HG03025 (cell line): ENCODE measurements around the gene GPT2.
"Not testable (repeated sequence)": the region's sequence is repeated elsewhere in the genome, so short reads cannot be mapped to it uniquely, and the experiment has no call there.

Source experiments
- ATAC-seq: cut with Tn5 transposase; IDR thresholded peaks from one replicate; pipeline ENCODE4 v1.9.1; 2021; ENCODE audit warnings: mild to moderate bottlenecking, moderate library complexity; ENCODE audit not compliant: unreplicated experiment, low FRiP score

Gene GPT2

DNA sequence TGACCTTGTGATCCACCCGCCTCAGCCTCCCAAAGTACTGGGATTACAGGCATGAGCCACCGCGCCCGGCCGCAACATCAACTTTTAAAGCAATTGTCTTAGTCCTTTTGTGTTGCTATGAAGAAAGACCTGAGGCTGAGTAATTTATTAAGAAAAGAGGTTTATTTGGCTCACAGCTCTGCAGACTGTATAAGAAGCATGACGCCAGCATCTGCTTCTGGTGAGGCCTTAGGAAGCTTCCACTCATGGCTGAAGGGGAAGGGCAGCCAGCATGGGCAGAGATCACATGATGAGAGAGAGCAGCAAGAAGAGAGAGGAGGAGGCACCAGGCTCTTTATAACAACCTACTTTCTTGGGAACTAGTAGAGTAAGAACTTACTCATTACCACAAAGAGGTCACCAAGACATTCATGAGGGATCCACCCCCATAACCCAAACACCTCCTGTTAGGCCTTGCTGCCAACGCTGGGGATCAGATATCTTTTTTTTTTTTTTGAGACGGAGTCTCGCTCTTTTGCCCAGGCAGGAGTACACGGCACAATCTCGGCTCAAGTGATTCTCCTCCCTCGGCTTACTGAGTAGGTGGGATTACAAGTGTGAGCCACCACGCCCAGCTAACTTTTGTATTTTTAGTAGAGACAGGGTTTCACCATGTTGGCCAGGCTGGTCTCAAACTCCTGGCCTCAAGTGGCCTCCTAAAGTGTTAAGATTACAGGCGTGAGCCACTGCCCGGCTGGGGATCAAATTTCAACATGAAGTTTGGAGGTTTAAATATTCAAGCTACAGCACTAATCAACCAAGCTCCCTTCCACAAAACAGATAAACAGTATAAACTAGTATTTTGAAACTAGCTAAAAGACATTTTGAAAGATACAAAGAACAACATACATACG lies 21.4 kb upstream of the GPT2 start:
- no peak for ATAC-seq

- no peak for ATAC-seq
Measured at GRCh38 chr16:46866286-46866685, 17.9 kb upstream of the GPT2 start.

- not testable (repeated sequence) for ATAC-seq
Measured at GRCh38 chr16:46867486-46867885, 16.7 kb upstream of the GPT2 start.

DNA sequence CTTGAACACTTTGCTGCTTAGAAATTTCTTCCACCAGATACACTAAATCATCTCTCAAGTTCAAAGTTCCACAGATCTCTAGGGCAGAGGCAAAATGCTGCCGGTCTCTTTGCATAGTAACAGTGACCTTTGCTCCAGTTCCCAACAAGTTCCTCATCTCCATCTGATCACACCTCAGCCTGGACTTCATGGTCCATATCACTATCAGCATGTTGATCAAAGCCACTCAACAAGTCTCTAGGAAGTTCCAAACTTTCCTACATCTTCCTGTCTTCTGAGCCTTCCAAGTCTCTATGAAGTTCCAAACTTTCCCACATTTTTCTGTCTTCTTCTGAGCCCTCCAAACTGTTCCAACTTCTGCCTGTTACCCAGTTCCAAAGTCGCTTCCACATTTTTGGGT lies 15.3 kb upstream of the GPT2 start:
- not testable (repeated sequence) for ATAC-seq

DNA sequence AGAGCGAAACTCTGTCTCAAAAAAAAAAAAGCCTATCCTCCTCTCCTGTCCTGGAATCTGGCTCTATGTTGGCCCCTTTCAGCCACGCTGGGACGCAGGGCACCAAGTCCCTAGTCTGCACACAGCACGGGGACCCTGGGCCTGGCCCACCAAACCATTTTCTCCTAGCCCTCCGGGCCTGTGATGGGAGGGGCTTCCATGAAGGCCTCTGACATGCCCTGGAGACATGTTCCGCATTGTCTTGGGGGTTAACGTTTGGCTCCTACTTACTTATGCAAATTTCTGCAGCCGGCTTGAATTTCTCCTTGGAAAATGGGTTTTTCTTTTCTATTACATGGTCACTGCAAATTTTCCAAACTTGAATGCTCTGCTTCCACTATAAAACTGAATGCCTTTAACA lies 12.6 kb upstream of the GPT2 start:
- ATAC-seq: no peak

DNA sequence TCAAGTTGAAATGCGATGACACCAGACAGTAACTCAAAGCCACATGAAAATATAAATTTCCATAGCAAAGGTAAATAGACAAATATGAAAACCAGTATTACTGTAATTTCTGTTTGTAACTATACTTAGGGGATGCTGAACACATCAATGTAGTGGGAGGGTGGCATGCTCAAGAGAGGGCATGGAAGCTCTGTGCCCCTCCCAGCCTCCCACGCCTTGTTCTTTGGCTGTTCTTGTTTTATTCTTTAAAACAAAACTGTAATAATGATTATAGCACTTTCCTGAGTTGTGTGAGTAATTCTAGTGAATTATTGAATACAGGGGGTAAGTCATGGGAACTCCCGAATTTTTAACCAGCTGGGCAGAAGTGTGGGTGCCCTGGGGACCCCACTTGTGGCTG lies 11.0 kb upstream of the GPT2 start:
- ATAC-seq: no peak

DNA sequence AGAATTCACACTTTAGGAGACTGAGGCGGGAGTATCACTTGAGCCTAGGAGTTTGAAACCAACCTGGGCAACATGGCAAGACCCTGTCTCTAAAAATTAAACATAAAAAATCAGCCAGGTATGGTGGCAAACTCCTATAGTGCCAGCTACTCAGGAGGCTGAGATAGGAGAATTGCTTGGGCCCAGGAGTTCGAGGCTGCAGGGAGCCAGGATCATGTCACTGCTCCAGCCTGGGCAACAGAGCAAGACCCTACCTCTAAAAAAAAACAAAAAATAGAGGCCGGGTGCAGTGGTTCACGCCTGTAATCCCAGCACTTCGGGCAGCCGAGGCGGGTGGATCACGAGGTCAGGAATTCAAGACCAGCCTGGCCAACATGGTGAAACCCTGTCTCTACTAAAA lies 8.9 kb upstream of the GPT2 start:
- no peak for ATAC-seq

- no peak for ATAC-seq
Measured at GRCh38 chr16:46882304-46882939, 1.7 kb upstream of the GPT2 start.

DNA sequence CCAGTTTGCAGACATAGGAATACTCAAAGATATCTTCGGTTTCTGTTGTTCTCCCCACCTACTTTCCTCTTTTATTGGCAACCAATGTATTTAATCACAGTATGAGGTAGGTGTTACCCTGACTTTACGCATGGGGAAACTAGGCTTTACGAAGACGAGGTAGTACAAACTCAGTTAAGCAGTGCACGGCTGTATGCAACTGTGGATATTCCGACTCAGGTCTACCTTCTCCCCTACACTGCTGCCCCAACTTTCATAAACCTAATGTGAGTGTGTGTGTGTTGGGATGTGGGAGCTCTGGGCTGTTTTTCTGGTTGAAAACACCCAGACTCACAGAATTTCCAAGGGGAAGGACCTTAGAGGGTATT lies 1.2 kb upstream of the GPT2 start:
- no peak for ATAC-seq

GRCh38 chr16:46883353-46883689 lies 841 bp upstream of the GPT2 start:
- no peak for ATAC-seq

- ATAC-seq: peak; percentile 6
Measured at GRCh38 chr16:46884513-46885293, 541 bp downstream of the GPT2 start.

DNA sequence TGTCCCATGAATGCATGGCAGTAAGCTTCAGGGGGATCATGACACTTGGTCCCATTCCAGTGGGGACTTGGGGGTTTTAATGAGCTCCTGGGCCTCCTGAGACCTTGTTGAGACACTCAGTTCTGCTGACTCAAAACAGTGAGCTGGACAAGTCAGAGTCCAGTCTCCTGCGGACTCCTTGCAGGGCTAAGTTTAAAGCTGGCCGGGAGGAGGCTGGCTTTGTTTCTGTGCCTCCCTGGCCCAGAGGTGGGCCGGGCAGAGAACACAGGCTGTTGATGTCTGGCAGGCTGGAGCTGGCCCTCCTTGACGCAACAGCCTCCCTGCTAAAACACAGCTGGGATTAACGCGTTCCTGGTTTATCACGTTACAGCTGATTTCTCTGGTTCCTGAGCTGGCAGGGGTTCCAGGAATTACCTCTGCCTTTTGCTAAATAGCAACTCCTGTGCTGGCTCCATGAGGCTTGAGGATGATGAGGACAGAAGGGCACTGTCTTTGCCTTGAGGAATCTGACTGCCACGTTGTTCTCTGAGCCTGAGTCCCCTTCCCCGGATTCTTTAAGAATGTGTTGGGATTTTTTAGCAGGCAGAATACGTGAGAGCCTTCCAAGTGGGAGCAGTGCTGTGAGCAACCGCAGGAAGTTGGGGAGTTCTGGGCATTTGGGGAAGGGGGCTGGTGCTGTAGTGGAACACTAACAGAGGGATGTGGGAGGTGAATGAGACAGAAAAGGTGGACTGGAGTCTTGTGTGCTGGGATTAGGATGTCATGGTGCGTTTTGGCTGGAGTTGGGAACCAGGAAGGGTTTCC lies 2.0 kb downstream of the GPT2 start:
- no peak for ATAC-seq

GRCh38 chr16:46886764-46887523 lies 2.8 kb downstream of the GPT2 start:
- ATAC-seq: no peak

DNA sequence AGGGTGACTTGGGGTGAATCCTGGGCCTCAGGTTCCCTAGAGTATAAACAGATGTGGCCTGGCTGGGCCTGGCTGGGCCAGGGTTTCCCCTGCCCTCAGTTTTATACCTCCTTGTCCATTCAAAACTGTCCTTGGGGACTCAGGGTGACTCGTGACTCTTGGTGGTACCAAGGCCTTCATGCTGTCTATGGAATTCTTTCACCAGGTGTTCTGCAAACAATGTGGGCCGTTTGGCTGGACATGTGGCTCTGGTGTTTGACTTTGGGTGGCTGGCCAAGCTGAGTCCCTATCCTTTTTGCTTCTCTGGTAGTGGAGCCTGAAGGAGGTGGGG lies 3.3 kb downstream of the GPT2 start:
- no peak for ATAC-seq

GRCh38 chr16:46889245-46889941 lies 5.2 kb downstream of the GPT2 start:
- no peak for ATAC-seq

DNA sequence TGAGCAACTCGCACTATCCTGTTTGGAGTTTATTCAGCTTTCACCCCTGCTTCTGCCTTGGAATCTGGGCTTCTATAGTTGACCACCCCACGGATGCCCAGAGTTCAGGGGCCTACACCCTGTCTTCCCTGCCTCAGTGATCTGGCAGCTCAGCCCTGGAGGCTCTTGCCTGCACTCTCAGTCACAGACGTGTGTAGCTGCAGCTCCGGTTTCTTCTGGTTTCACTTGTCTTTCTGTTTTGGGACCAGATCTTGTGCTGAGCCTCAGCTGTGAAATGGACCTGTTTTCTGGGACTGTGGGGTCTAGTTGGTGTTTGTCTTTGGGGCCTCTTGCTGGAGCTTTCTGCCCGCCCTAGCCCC lies 5.8 kb downstream of the GPT2 start:
- ATAC-seq: peak; percentile 68

DNA sequence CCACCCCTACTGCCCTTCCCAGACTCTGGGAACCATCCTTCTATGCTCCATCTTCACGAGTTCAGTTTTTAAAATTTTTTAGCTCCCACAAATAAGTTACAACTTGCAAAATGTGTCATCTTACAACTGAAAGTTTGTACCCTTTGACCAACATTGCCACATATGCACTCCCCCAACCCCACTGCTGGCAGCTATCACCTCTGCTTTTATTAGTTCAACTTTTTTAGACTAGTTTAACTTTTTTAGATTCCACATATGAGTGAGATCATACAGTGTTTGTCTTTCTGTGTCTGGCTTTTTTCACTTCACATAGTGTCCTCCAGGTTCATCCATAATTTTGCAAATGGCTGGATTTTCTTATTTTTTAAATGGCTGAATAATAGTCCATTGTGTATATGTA lies 7.7 kb downstream of the GPT2 start:
- ATAC-seq: no peak

GRCh38 chr16:46894036-46894672 lies 10.0 kb downstream of the GPT2 start:
- no peak for ATAC-seq
